ENCODE data around the gene MRPL49.

MRPL49 gene

GRCh38 chr11:65090628-65091027, 31.5 kb upstream of the MRPL49 start:
- peaks cover 4% of the 10 kb centered on the region for H3K4me1 Mint-ChIP-seq (ENCODE audit: low read depth)
- no peak overlapping the region for H3K4me3 Mint-ChIP-seq
- H3K27me3 Mint-ChIP-seq (ENCODE audit: low read depth): no peaks in the 10 kb centered on the region
- H3K27ac Mint-ChIP-seq: no peak overlapping the region
- peaks cover 10% of the 10 kb centered on the region for H3K36me3 Mint-ChIP-seq (ENCODE audit: low read depth)
- no peaks in the 10 kb centered on the region for H3K9me3 Mint-ChIP-seq

- peak overlapping the region; percentile 92 for H3K4me3 Mint-ChIP-seq
- no peaks in the 10 kb centered on the region for H3K9me3 Mint-ChIP-seq
- peaks cover 6% of the 10 kb centered on the region for H3K4me1 Mint-ChIP-seq (ENCODE audit: low read depth)
These were observed 26.7 kb upstream of the MRPL49 start for GRCh38 chr11:65095427-65095826.

GRCh38 chr11:65095974-65096806, 25.9 kb upstream of the MRPL49 start, which contains the start of gene VPS51:
Gene VPS51, plus strand, starts transcription at chr11:65096214. Its CDS starts 37 bp downstream, at chr11:65096251.
- H3K36me3 Mint-ChIP-seq (ENCODE audit: low read depth): peaks cover 4% of the 10 kb centered on the region
- H3K4me1 Mint-ChIP-seq (ENCODE audit: low read depth): peaks cover 6% of the 10 kb centered on the region
- peak within 1 kb of the TSS; percentile 96 for H3K27ac Mint-ChIP-seq
- H3K4me3 Mint-ChIP-seq: peak within 1 kb of the TSS; percentile 92
- H3K27me3 Mint-ChIP-seq (ENCODE audit: low read depth): no peaks in the 10 kb centered on the region
- no peaks in the 10 kb centered on the region for H3K9me3 Mint-ChIP-seq

More at GRCh38 chr11:65095427-65095826, 26.7 kb upstream of the MRPL49 start:
- Mint-ChIP-seq H3K27me3 (ENCODE audit: low read depth) (no peaks in the 10 kb centered on the region), H3K27ac (peak overlapping the region; percentile 96), H3K36me3 (ENCODE audit: low read depth) (peaks cover 4% of the 10 kb centered on the region)

- no peaks in the 10 kb centered on the region for H3K9me3 Mint-ChIP-seq
- H3K27ac Mint-ChIP-seq: no peak overlapping the region
- peak overlapping the region; percentile 92 for H3K4me3 Mint-ChIP-seq
- no peaks in the 10 kb centered on the region for H3K27me3 Mint-ChIP-seq (ENCODE audit: low read depth)
- H3K36me3 Mint-ChIP-seq (ENCODE audit: low read depth): peaks cover 4% of the 10 kb centered on the region
- H3K4me1 Mint-ChIP-seq (ENCODE audit: low read depth): peaks cover 6% of the 10 kb centered on the region
These were observed 25.2 kb upstream of the MRPL49 start for GRCh38 chr11:65096926-65097325.

- no peaks in the 10 kb centered on the region for H3K9me3 Mint-ChIP-seq
- H3K4me1 Mint-ChIP-seq (ENCODE audit: low read depth): peaks cover 11% of the 10 kb centered on the region
- H3K36me3 Mint-ChIP-seq (ENCODE audit: low read depth): peaks cover 12% of the 10 kb centered on the region
- H3K27me3 Mint-ChIP-seq (ENCODE audit: low read depth): no peaks in the 10 kb centered on the region
- H3K4me3 Mint-ChIP-seq: no peak overlapping the region
- no peak overlapping the region for H3K27ac Mint-ChIP-seq
These were observed 21.3 kb upstream of the MRPL49 start for GRCh38 chr11:65100674-65101350.

GRCh38 chr11:65102142-65103095, 19.7 kb upstream of the MRPL49 start:
- Mint-ChIP-seq H3K36me3 (ENCODE audit: low read depth) (peaks cover 18% of the 10 kb centered on the region), H3K4me1 (ENCODE audit: low read depth) (peaks cover 10% of the 10 kb centered on the region), H3K9me3 (no peaks in the 10 kb centered on the region), H3K27me3 (ENCODE audit: low read depth) (no peaks in the 10 kb centered on the region), H3K27ac (no peak overlapping the region), H3K4me3 (no peak overlapping the region)

GRCh38 chr11:65103476-65103875, 18.6 kb upstream of the MRPL49 start:
- H3K4me3 Mint-ChIP-seq: no peak overlapping the region
- H3K27ac Mint-ChIP-seq: no peak overlapping the region
- H3K27me3 Mint-ChIP-seq (ENCODE audit: low read depth): no peaks in the 10 kb centered on the region
- no peaks in the 10 kb centered on the region for H3K9me3 Mint-ChIP-seq
- peaks cover 10% of the 10 kb centered on the region for H3K4me1 Mint-ChIP-seq (ENCODE audit: low read depth)
- peaks cover 18% of the 10 kb centered on the region for H3K36me3 Mint-ChIP-seq (ENCODE audit: low read depth)

GRCh38 chr11:65104628-65105027, 17.5 kb upstream of the MRPL49 start:
- no peak overlapping the region for H3K27ac Mint-ChIP-seq
- H3K4me3 Mint-ChIP-seq: no peak overlapping the region
- peaks cover 7% of the 10 kb centered on the region for H3K4me1 Mint-ChIP-seq (ENCODE audit: low read depth)
- H3K27me3 Mint-ChIP-seq (ENCODE audit: low read depth): no peaks in the 10 kb centered on the region
- H3K9me3 Mint-ChIP-seq: no peaks in the 10 kb centered on the region
- peaks cover 14% of the 10 kb centered on the region for H3K36me3 Mint-ChIP-seq (ENCODE audit: low read depth)

- no peak overlapping the region for H3K27ac Mint-ChIP-seq
- no peak overlapping the region for H3K4me3 Mint-ChIP-seq
- H3K9me3 Mint-ChIP-seq: no peaks in the 10 kb centered on the region
- peaks cover 25% of the 10 kb centered on the region for H3K4me1 Mint-ChIP-seq (ENCODE audit: low read depth)
- H3K27me3 Mint-ChIP-seq (ENCODE audit: low read depth): no peaks in the 10 kb centered on the region
- peaks cover 17% of the 10 kb centered on the region for H3K36me3 Mint-ChIP-seq (ENCODE audit: low read depth)
These were observed 15.0 kb upstream of the MRPL49 start for GRCh38 chr11:65107078-65107477.

GRCh38 chr11:65107751-65108468, 14.2 kb upstream of the MRPL49 start:
- peaks cover 25% of the 10 kb centered on the region for H3K4me1 Mint-ChIP-seq (ENCODE audit: low read depth)
- H3K27ac Mint-ChIP-seq: no peak overlapping the region
- H3K4me3 Mint-ChIP-seq: no peak overlapping the region
- H3K36me3 Mint-ChIP-seq (ENCODE audit: low read depth): peaks cover 17% of the 10 kb centered on the region
- no peaks in the 10 kb centered on the region for H3K9me3 Mint-ChIP-seq
- H3K27me3 Mint-ChIP-seq (ENCODE audit: low read depth): no peaks in the 10 kb centered on the region

GRCh38 chr11:65108469-65109123, 13.5 kb upstream of the MRPL49 start:
- H3K27ac Mint-ChIP-seq: no peak overlapping the region
- peaks cover 15% of the 10 kb centered on the region for H3K36me3 Mint-ChIP-seq (ENCODE audit: low read depth)

GRCh38 chr11:65109231-65110198, 12.6 kb upstream of the MRPL49 start:
- H3K36me3 Mint-ChIP-seq (ENCODE audit: low read depth): peaks cover 13% of the 10 kb centered on the region
- H3K27ac Mint-ChIP-seq: peak overlapping the region; percentile 21
- H3K27me3 Mint-ChIP-seq (ENCODE audit: low read depth): no peaks in the 10 kb centered on the region
- peaks cover 24% of the 10 kb centered on the region for H3K4me1 Mint-ChIP-seq (ENCODE audit: low read depth)
- H3K4me3 Mint-ChIP-seq: no peak overlapping the region
- H3K9me3 Mint-ChIP-seq: no peaks in the 10 kb centered on the region

More at GRCh38 chr11:65108469-65109123, 13.5 kb upstream of the MRPL49 start:
- no peaks in the 10 kb centered on the region for H3K9me3 Mint-ChIP-seq
- peaks cover 27% of the 10 kb centered on the region for H3K4me1 Mint-ChIP-seq (ENCODE audit: low read depth)
- no peak overlapping the region for H3K4me3 Mint-ChIP-seq
- no peaks in the 10 kb centered on the region for H3K27me3 Mint-ChIP-seq (ENCODE audit: low read depth)
